ENCODE data around the gene USP13. TPM values are rescaled to one million over a fixed set of nuclear protein-coding genes. Genes with fewer than 3 reads are reported as not detected.
A peak's percentile ranks its signal among the peaks of the same experiment; 100 is the strongest.
"Not testable (repeated sequence)": the region's sequence is repeated elsewhere in the genome, so short reads cannot be mapped to it uniquely, and the experiment has no call there.

USP13 gene
- total and polyA plus RNA-seq, 12 donors = 13.7 to 181 (median 142) TPM

DNA sequence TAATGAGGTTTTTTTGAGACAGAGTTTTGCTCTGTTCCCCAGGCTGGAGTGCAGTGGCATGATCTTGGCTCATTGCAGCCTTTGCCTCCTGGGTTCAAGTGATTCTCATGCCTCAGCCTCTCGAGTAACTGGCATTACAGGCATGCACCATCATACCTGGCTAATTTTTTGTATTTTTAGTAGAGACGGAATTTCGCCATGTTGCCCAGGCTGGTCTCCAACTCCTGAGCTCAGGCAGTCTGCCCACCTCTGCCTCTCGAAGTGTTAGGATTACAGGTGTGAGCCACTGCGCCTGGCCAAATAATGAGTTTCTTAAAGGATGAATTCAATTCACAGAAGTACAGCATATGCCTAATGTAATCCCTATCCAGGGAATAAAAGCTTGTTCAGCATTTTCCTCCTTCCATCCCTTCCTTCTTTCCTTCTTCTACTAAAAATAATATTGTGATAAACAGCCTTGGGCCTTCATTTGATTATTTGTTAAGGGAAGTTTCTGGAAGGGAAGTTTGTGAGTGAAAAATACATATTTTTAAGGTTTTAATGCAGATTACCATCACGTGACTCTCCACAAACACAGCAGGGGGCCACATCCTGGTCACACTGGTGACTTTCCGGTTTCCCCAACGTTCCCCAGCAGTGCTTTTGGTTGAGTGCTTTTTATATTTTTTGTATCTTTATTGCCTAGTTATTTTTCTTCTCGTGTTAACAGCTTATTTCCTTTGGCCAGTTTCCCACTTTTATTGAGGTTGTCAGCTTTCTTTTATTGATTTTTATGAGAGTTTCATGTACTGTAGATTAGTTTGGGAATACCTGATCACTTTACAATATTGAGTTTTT, 116.8 kb downstream of the USP13 start:
- Histone ChIP-seq H3K36me3 (peaks cover 0 to 88% (median 27%) of the 10 kb centered on the region in 9 donors), H3K27me3 (no peaks in the 10 kb centered on the region), H3K4me1 (peaks cover 0 to 11% (median 0%) of the 10 kb centered on the region in 9 donors), H3K4me3 (no peak overlapping the region), H3K27ac (no peak overlapping the region), H3K9me3 (peaks cover 0 to 2% (median 0%) of the 10 kb centered on the region in 11 donors)
- DNase-seq (no peak), ATAC-seq (no peak)
- TF ChIP-seq, protein P1, sequence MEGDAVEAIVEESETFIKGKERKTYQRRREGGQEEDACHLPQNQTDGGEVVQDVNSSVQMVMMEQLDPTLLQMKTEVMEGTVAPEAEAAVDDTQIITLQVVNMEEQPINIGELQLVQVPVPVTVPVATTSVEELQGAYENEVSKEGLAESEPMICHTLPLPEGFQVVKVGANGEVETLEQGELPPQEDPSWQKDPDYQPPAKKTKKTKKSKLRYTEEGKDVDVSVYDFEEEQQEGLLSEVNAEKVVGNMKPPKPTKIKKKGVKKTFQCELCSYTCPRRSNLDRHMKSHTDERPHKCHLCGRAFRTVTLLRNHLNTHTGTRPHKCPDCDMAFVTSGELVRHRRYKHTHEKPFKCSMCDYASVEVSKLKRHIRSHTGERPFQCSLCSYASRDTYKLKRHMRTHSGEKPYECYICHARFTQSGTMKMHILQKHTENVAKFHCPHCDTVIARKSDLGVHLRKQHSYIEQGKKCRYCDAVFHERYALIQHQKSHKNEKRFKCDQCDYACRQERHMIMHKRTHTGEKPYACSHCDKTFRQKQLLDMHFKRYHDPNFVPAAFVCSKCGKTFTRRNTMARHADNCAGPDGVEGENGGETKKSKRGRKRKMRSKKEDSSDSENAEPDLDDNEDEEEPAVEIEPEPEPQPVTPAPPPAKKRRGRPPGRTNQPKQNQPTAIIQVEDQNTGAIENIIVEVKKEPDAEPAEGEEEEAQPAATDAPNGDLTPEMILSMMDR (IDR thresholded peaks at IDR 0.05) = no peak
- intact Hi-C loops (cut with DNase I) = loop anchor here in 1 of 10 donors (5.0 kb wide), 1 partner anchor 117 kb away; the partner anchor contains the start of gene USP13
- WGBS, 2 donors = 71 to 74% methylated on average over 9 of the region's 9 CpGs

DNA sequence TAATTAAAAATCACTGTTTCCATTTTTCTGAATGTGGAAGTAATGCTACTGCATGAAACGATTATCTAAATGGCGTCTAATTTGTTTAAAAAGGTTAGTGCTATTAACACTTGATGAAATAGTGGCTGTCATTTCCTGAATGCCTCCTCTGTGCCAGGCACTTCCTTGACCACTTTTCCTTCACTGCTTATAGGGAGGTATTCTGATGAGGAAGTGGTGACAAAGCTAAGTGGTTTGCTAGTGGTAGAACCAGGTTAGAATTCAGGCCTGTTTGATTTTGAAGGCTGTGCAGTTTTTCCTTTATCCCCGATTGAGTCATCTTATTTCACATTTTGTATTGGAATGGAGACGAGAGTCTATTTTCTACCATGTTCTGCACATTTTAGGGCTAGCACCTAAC, 119.0 kb downstream of the USP13 start:
- H3K36me3 ChIP-seq = peaks cover 0 to 79% (median 11%) of the 10 kb centered on the region in 9 donors
- intact Hi-C loops (cut with DNase I) = no loop called here
- no peaks in the 10 kb centered on the region for H3K27me3 ChIP-seq
- TF ChIP-seq, protein P1 (IDR thresholded peaks at IDR 0.05) = no peak
- H3K9me3 ChIP-seq = peaks cover 0 to 10% (median 0%) of the 10 kb centered on the region in 11 donors
- H3K4me3 ChIP-seq = no peak overlapping the region
- WGBS, 2 donors = 51 to 67% methylated on average over 4 of the region's 4 CpGs
- ATAC-seq (peak in 1 of 8 donors; percentile 68), DNase-seq (no peak)
- no peaks in the 10 kb centered on the region for H3K4me1 ChIP-seq
- H3K27ac ChIP-seq = no peak overlapping the region

DNA sequence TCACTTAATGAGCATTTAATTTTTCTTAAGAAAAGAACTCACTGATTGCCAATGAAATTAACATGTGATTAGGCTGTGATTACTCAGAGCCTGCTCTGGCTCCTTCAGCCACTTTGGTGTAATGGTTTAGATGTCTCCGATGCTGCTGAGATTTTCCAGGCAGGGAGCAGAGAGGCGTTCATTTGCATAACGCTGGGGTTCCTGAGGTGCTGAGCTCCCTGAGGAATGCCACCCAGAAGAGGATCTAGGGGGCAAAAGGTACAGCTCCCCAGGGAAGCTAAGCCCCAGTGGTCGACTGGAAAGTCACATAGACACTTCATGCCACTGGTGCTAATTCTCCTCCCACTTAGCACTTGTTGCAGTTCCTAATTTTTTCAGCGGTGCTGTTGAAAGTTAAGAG, 119.5 kb downstream of the USP13 start:
- Histone ChIP-seq H3K36me3 (peaks cover 0 to 74% (median 7%) of the 10 kb centered on the region in 9 donors), H3K27me3 (no peaks in the 10 kb centered on the region), H3K4me1 (no peaks in the 10 kb centered on the region), H3K9me3 (peaks cover 0 to 10% (median 0%) of the 10 kb centered on the region in 11 donors), H3K27ac (no peak overlapping the region), H3K4me3 (no peak overlapping the region)
- TF ChIP-seq, protein P1 (IDR thresholded peaks at IDR 0.05) = no peak
- WGBS, 2 donors = 55 to 59% methylated on average over 5 of the region's 5 CpGs
- intact Hi-C loops (cut with DNase I) = no loop called here
- peak in 1 of 8 donors; percentile 12 for ATAC-seq
- DNase-seq = no peak

DNA sequence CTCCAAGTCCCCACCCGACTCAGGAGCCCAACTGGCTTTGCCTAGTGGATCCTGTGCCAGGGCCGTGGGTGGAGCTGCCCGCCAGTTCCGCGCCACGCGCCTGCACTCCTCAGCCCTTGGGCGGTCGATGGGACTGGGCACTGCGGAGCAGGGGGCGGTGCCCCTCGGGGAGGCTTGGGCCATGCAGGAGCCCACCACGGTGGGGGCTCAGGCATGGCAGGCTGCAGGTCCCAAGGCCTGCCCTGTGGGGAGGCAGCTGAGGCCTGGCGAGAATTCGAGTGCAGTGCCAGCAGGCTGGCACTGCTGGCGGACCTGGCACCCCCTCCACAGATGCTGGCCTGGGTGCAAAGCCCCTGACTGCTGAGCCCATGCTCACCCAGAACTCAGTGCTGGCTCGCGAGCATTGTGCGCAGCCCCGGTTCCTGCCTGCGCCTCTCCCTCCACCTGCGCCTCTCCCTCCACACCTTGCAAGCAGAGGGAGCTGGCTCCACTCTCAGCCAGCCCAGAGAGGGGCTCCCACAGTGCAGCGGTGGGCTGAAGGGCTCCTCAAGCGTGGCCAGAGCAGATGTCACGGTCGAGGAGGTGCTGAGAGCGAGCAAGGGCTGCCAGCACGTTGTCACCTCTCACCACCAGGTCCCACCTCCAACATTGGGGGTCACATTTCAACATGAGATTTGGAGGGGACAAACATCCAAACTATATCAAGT, 122.7 kb downstream of the USP13 start:
- H3K9me3 ChIP-seq = peaks cover 0 to 10% (median 0%) of the 10 kb centered on the region in 11 donors
- ATAC-seq = peak in 2 of 8 donors; percentile 23 to 49
- intact Hi-C loops (cut with DNase I) = no loop called here
- TF ChIP-seq, protein P1 (IDR thresholded peaks at IDR 0.05) = no peak
- H3K4me3 ChIP-seq = no peak overlapping the region
- DNase-seq = no peak
- no peaks in the 10 kb centered on the region for H3K4me1 ChIP-seq
- WGBS, 2 donors = 97% methylated on average over 28 of the region's 28 CpGs
- H3K27me3 ChIP-seq = no peaks in the 10 kb centered on the region
- H3K36me3 ChIP-seq = peaks cover 0 to 69% (median 5%) of the 10 kb centered on the region in 9 donors
- H3K27ac ChIP-seq = no peak overlapping the region

DNA sequence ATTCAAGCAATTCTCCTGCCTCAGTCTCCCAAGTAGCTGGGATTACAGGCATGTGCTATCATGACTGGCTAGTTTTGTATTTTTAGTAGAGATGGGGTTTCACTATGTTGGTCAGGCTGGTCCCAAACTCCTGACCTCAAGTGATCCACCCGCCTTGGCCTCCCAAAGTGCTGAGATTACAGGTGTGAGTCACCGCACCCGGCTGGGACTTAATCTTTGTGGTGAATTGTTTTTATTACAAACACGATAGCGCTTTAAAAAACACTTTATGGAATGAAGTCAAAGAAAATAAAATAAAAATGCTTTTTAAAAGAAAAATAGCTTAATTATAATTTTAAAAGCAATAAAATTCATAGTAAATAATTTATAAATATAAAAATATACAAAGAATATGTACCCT, 130.0 kb downstream of the USP13 start:
- H3K27me3 ChIP-seq; H3K4me1 ChIP-seq; DNase-seq; H3K9me3 ChIP-seq; ATAC-seq; intact Hi-C loops (cut with DNase I); H3K27ac ChIP-seq; H3K4me3 ChIP-seq: not testable (repeated sequence)
- peaks cover 0 to 77% (median 4%) of the 10 kb centered on the region in 9 donors for H3K36me3 ChIP-seq
- WGBS, 2 donors = 97 to 98% methylated on average over 5 of the region's 5 CpGs
